CD4-positive, alpha-beta T cell treated with Interleukin-15 for 4 hours (primary cell): ENCODE data around the gene NUDT1.
"Not testable (repeated sequence)": the region's sequence is repeated elsewhere in the genome, so short reads cannot be mapped to it uniquely, and the experiment has no call there.

Source experiments
- DNase-seq: peaks from one replicate; pipeline ENCODE4 v3.0.0-alpha.2; 2020; ENCODE audit warnings: low spot score

Gene NUDT1

DNA sequence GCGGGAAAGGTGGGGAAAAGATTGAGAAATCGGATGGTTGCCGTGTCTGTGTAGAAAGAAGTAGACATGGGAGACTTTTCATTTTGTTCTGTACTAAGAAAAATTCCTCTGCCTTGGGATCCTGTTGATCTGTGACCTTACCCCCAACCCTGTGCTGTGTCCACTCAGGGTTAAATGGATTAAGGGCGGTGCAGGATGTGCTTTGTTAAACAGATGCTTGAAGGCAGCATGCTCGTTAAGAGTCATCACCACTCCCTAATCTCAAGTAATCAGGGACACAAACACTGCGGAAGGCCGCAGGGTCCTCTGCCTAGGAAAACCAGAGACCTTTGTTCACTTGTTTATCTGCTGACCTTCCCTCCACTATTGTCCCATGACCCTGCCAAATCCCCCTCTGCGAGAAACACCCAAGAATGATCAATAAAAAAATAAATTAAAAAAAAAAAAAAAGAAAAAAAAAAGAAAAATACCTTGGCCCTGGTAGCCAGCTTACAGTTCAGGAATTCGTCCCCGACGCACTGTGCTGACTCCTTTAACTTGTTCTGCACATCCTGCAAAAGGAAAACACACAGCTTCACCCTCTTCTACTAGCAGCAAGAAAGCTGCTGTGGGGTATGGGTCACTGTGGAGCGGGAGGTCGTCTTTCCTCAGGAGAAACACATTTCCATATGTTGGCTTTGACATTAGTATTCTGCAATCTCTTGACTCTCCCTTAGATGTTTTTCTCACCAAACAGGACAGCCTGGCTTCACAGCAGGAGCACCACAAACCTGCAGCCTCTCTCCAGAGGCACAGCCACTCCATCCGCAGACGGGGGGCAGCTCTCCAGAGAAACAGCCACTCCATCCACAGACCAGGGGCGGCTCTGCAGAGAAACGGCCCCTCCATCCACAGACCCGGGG lies 27.3 kb downstream of the NUDT1 start:
- DNase-seq = not testable (repeated sequence)

DNA sequence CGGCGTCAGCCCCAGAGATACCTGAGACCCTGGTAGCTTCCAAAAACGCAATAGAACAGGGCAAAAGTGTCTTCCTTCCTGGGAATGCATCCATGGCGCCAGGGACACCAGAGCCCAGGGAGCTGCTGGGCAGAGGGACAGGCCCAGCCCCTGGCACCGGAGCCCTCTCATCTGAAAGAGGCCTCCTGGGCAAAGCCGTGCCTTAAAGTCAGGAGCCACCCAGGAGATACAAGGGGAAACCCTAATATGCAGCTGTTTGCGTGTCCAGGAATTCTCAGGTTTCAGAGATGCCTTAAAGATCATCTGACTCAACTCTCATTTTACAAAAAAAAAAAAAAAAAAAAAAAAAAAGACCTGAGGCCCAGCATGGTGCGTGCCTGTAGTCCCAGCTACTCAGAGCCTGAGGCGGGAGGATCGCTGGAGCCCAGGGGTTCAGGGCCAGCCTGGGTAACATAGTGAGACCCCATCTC lies 28.0 kb downstream of the NUDT1 start:
- DNase-seq = no peak

DNA sequence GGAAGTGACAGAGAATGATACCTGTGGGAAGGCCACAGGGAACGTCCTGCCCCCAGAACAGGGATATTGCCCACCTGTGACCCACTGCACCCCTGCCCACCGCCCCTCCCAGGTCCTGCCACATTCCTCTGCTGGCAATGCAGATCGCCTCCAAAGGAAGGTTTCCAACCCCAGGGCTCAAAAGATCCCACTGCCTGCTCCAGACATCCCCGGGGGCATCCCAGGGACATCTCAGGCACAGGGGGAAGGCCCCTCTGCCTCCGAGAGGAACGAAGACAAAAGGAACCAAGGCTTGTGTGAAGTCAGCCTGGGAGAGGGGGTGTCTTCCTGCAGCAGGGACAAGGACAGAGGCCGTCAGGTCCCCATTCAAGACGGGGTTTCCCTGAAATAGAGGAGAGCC lies 28.5 kb downstream of the NUDT1 start:
- DNase-seq = no peak

DNA sequence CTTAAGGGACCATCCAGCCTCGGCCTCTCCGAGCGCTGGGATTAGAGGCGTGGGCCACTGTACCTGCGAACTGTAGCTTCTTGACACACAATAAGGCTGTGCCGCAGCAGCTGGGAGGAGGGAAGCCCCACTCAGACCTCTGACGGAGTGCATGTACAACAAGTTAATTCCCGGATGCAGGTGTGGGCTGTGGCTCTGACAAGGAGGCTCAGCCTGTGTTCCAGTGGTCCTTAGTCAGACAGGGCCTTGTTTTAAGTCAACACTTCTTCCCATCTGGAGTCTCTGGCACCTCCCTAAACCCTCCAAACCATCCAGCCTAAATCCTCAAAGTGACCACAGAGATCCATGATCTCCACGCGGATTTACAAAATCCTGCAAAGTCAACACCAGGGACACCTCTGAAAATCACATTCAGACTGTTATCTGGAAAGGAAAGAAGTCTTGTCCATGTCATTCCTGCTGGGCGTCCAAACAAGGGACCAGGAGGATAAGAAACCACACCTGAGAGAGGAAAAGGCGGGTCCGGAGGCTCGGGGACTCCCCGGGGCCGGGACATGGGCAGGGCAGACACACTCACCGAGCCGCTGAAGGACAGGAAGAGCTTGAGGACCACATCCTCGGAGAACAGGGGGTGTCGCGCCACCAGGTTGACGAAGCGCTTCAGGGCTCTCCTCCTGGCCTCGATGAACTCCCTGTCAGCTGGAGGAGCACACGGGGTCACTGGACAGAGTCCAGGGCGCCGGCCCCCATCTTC lies 29.4 kb downstream of the NUDT1 start:
- no peak for DNase-seq

DNA sequence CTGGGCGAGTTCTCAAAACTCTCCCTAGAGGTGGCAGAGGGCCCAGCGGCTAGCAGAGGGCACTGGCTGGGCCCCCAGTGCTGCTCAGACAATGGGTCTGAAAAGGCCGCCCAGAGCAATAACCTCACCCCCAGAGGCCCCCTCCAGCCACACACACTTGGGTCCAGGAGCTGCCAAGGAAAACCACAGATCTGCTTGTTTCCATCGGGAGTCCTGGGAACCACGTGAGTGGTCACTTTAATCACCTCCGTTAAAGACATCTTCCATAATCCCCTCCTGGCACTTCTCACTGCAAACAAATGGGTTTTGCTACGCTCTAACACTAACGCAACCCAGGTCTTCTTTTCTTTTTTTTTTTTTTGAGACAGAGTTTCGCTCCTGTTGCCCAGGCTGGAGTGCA lies 30.0 kb downstream of the NUDT1 start:
- no peak for DNase-seq

DNA sequence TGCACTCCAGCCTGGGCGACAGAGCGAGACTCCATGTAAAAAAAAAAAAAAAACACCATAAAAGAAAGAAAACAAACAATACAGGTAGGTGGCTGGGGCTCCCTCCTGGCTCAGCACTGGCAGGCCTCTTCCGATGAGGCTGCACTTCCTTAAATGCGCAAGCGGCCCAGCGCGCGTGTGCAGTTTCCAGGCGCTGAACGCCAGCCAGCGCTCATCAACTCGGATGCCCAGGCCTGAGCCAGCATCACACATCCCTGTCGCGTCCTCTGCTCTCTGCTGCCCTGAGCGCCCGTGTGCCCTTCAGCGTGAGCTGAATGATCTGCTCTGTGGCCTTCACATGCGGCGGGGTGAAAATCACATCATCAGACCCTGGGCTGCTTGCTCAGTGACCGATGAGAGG lies 31.8 kb downstream of the NUDT1 start:
- no peak for DNase-seq

DNA sequence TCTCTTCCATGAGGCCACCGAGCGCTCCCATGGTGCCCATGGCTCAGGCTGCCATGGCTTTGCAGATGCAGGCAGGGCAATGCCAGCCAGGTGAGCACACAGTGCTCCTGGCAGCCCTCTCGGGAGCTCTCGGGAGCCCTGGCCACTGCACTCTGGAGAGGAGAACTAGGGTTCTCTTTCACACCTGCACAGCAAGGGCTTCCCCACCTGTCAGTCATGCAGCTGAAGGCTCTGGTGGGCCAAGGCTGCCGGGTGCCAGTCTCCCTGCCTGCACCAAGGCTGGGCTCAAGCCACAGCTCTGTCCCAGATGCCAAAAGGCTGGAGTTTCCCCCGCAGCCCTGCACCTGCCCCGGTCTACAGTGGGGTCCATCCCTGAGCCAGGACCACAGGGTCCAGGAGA lies 32.6 kb downstream of the NUDT1 start:
- DNase-seq = no peak

DNA sequence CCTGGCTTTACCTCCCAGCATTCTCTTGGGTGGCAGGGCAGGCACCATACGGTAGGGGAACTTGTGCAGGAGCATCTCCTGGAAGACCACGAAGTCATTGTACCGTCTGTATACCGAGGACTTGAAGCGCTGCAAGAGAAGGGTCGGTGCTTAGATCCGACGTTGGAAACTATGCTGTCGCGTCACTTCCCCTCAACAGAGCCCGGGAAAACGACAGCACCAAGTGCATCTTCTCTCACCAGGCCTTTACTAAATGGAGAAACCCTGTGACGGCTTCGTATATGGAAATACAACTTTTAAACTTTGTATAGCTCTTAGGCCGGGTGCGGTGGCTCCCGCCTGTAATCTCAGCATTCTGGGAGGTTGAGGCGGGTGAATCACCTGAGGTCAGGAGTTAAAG lies 33.1 kb downstream of the NUDT1 start:
- DNase-seq = no peak

DNA sequence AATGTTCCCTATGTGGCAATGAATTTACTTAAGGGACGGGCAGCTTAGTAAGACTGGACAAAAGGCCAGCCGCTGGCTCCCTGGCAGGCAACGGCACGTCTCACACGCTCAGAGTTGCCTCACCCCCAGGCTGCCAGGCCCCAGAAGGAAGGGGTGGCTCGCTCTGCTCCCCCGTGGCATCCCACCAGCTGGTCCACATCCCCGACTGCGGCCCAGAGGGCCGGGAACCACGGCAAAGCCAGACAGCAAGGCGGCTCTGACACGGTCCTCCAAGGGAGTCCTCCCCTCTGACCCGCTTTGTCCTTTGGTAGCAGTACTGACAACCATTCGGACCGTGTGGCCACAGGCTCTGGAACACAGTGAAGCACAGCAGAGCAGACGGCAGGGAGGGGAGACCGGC lies 34.1 kb downstream of the NUDT1 start:
- no peak for DNase-seq

DNA sequence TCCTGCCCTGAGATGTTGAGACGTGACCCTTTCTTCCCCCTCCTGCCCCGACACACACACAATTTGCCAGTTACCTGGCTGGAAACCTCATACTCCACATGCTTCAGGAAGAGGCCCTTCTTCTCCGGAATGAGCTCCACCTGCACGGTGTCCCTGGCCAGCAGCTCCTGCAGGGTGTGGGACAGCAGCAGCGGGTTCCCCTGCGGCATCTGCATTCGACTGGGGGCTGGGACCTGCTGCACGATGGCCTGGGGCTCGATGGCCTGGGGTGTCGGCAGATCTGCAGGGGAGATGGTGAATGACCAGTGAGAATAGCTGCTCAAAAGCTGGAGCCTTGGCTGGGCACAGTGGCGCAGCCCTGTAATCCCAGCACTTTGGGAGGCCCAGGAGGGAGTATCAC lies 36.0 kb downstream of the NUDT1 start:
- DNase-seq = no peak

DNA sequence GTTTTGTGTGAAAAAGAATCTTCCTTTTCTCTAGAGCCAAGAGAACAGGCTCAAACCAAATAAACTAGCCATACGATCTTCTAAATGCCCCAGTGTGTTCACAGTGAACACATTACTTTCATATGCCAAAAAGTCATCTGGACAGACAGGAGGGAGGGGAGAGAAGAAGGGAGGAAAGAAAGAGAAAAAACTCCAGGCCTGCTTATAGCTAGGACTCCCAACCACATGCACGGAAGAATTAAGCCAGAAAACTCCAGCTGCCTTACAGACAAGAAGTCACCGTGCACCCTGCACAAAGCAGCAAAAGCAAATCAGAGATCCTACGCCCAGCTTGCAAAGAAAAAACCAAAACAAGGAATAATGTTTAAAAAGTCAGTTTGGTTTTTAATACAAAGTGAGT lies 37.9 kb downstream of the NUDT1 start:
- DNase-seq = no peak

DNA sequence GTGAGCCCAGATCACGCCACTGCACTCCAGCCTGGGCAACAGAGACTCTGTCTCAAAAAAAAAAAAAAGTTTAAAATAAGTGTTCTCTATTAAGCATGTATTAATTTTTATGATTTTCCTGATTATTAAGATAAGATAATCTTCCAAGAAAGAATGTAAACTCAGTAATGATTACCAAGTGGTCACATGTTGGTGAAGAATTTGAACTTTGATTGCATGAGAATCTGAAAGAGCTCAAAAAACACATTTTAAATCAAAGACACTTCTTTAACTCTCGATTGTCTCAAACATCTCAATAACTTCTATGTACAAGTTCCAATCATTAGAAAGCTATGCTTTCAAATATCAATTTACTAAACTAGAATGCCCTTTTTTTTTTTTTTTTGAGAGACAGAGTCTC lies 38.4 kb downstream of the NUDT1 start:
- DNase-seq = no peak

DNA sequence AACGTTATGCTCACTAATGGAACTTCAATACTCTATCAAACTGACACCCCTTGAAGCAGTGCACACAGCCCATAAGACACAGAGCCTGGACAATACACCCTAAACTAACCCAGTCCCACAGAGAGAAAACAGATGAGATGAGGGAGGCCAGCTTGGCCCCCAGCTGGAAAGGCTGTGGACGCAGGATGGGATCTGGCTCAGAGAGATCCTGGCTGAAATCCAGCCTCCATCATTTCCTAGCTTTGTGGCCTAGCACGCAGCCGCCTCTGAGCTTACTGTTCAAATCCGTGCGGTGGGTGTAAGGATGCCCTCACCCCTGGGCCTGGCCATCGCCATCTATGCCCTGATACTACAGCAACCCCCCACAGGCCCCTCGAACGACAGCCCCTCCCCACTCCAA lies 39.5 kb downstream of the NUDT1 start:
- DNase-seq = no peak

DNA sequence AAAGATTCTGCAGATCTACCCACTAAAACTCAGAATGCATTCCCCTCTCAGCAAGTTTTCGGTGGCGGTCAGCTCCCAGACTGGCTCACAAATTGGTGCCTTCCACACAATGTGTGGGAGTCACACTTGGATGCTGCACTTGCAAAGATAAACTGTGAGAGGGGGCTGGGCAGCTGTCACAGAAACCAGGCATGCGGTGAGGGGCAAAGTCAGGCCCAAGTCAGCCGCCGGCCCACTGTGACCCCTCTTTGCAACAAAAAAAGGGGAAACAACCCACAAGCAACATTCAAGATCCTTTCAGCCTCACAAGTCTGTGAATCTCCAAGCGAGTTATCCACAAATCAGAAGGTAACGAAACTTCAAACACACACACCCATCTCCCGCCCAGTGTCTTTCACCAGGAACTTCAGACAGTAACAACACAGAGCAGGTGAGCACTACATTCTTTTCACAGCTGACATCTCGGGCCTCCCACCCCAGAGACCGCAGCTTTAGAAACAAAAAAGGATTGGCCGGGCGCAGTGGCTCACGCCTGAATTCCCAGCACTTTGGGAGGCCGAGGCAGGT lies 40.2 kb downstream of the NUDT1 start:
- DNase-seq = no peak

DNA sequence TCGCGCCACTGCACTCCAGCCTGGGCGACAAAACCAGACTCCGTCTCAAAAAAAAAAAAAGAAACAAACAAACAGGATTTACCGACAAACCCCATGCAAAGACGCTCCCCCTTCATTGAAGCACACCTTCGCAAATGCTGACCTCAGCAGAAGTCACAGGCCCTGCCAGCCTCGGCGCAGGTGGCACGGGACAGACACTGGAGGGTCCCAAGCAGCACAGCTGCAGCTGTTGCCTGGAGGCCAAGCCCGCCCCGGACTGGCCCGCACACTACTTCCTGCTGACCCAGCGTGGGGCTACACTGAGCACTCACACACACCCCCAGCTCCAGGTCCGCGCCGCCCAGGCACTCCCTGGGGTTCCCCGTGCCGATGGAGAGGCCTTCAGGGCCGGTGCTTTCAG lies 41.0 kb downstream of the NUDT1 start:
- no peak for DNase-seq

DNA sequence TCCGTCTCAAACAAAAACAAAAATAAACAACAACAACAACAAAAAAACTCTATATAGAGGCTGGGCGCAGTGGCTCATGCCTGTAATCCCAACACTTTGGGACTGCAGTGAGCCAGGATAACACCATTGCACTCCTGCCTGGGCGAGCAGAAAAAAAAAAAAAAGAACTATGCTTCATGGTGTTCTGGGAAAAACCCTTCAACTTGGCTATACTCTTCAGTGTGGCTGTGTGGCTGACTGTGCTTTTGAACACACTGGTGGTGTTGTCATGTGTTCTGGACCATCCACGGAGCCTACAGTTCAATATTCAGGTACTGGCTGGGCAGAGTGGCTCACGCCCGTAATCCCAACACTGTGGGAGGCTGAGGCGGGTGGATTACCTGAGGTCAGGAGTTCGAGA lies 45.7 kb downstream of the NUDT1 start:
- no peak for DNase-seq

DNA sequence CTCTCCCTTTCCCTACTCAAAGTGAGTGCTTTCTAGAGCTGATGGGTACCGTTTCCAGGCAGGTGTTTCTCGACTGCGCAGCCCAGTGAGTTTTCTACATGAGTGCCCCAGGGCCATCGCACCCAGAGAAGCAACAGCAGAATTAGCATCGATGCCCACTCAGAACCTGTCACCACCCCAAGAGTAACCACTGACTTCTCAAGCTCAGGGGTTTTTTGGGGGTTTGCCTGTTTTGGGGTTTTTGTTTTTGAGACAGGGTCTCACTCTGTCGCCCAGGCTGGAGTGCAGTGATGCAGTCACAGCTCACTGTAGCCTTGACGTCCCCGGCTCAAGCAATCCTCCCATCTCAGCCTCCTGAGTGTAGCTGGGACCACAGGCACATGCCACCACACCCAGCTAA lies 46.5 kb downstream of the NUDT1 start:
- DNase-seq = no peak

DNA sequence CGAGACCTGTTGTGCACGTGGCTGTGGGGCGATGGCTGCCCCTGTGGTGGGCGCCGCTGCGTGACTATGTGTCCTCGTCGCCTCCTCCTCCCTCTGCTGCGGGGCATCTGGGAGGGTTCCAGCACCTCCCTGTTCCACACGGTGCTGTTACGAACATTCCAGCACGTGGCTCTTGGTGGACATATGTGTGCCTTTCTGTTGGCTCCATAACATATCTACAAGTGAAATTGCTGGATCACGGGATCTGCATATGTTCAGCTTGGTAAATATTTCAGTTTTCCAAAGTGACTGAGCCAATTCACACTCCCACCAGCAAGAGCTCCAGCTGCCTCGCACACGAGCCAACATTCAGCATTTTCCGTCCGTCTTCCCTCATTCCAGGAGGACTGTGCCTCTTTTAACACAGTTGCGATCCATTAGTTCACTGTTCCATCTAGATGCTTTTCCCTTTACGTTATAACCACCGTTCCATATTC lies 47.1 kb downstream of the NUDT1 start:
- DNase-seq = no peak

DNA sequence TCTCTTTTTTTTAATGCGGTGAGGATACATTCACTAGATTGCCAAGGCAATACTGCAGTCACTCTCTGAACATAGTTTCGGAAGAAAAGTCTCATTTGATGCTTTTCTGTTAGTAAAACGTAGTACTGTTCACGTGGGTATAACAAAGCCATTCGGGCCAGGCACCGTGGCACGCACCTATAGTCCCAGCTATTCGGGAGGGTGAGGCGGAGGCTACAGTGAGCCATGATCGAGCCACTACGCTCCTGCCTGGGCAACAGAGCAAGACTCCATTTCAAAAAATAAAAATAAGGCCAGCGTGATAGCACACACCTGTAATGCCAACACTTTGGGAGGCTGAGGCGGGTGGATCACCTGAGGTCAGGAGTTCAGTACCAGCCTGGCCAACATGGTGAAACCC lies 47.6 kb downstream of the NUDT1 start:
- no peak for DNase-seq

DNA sequence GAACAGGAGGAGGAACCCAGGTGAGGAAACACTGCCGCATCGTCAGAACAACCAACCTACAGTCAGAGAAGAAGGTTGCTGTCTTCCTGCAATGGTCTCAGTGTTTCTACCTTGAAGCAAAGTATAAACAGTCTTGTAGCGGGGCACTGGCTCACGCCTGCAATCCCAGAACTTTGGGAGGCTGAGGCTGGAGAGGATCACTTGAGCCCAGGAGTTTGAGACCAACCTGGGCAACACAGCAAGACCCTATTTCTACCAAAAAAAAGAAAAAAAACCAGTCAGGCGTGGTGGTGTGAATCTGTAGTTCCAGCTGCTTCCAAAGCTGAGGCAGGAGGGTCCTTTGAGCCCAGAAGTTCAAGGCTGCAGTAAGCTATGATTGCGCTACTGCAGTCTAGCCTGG lies 48.9 kb downstream of the NUDT1 start:
- no peak for DNase-seq

DNA sequence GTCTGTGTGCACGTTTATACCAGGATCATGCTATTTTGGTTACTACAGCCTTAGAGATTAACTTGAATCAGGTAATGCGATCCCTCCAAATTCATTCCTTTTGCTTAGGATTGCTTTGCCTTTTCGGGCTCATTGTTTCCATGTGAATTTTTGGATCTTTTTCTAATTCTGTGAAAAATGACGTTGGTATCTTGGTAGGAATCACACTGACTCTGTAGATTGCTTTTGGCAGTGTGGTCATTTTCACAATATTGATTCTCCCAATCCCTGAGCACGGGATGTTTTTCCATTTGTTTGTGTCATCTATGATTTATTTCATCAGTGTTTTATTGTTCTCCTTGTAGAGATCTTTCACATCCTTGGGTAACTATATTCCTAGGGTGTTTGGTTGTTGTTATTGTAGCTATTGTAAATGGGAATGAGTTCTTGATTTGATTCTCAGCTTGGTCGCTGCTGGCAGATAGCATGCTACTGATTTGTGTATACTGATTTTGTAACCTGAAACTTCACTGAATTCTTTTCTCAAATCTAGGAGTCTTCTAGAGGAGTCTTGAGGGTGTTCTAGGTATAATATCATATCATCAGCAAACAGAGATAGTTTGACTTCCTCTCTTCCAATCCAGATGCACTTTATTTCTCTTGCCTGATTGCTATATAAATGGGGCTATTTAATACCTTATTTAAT lies 54.1 kb downstream of the NUDT1 start:
- no peak for DNase-seq

DNA sequence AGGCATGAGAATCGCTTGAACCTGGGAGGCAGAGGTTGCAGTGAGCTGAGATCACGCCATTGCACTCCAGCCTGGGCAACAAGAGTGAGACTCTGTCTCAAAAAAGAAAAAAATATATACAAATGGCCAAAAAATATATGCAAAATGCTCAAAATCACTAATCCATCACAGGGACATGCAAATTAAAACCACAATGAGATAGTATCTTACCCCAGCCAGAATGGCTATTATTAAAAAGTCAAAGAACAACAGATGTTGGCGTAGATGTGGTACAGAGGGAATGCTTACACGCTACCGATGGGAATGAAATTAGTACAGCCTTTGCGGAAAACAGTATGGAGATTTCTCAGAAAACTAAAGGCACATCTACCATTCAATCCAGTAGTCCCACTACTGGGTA lies 54.8 kb downstream of the NUDT1 start:
- DNase-seq = no peak
